Measurements from ENCODE around the gene PCDHGB6. TPM values are rescaled to one million over a fixed set of nuclear protein-coding genes. Genes with fewer than 3 reads are reported as not detected.
"Not testable (repeated sequence)": the region's sequence is repeated elsewhere in the genome, so short reads cannot be mapped to it uniquely, and the experiment has no call there.

Gene PCDHGB6
- total and polyA plus RNA-seq, 2 donors from 2014 or later, result 0.22 to 7.5 TPM

DNA sequence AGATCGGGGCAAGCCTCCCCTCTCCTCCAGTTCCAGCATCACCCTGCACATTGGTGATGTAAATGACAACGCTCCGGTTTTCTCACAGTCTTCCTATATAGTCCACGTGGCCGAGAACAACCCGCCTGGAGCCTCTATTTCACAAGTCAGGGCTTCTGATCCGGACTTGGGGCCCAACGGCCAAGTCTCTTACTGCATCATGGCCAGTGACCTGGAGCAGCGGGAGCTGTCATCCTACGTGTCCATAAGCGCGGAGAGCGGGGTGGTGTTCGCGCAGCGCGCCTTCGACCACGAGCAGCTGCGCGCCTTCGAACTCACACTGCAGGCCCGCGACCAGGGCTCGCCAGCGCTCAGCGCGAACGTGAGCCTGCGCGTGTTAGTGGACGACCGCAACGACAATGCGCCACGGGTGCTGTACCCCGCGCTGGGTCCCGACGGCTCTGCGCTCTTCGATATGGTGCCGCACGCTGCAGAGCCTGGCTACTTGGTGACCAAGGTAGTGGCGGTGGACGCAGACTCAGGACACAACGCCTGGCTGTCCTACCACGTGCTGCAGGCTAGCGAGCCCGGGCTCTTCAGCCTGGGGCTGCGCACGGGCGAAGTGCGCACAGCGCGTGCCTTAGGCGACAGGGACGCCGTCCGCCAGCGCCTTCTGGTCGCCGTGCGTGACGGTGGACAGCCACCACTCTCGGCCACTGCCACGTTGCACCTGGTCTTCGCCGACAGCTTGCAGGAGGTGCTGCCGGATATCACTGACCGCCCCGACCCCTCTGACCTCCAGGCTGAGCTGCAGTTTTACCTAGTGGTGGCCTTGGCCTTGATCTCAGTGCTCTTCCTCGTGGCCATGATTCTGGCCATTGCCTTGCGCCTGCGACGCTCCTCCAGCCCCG lies 18.4 kb upstream of the PCDHGB6 start:
- no peak for FAIRE-seq
- Histone ChIP-seq H3K36me3 (ENCODE audit: control insufficient read depth in 2 of 3, insufficient read depth in 3 of 3, low read length in 3 of 3) (no peaks in the 10 kb centered on the region), H3K9ac (ENCODE audit: low read length in 3 of 3) (no peak overlapping the region), H3K4me1 (ENCODE audit: control insufficient read depth in 2 of 3, insufficient read depth in 2 of 3, low read depth in 1 of 3, low read length in 3 of 3) (no peaks in the 10 kb centered on the region), H3K27ac (ENCODE audit: low read depth in 2 of 2, low read length in 2 of 2) (no peak overlapping the region), H3K9me3 (ENCODE audit: control insufficient read depth in 2 of 3, insufficient read depth in 1 of 3, low read length in 3 of 3) (peaks cover 6 to 86% (median 19%) of the 10 kb centered on the region in 3 donors), H3K4me3 (ENCODE audit: low read length in 3 of 3) (no peak overlapping the region), H3K27me3 (ENCODE audit: control insufficient read depth, insufficient read depth, low read length) (no peaks in the 10 kb centered on the region)
- intact Hi-C loops (cut with DNase I), result no loop called here
- DNase-seq, result no peak
- TF ChIP-seq, protein P1, sequence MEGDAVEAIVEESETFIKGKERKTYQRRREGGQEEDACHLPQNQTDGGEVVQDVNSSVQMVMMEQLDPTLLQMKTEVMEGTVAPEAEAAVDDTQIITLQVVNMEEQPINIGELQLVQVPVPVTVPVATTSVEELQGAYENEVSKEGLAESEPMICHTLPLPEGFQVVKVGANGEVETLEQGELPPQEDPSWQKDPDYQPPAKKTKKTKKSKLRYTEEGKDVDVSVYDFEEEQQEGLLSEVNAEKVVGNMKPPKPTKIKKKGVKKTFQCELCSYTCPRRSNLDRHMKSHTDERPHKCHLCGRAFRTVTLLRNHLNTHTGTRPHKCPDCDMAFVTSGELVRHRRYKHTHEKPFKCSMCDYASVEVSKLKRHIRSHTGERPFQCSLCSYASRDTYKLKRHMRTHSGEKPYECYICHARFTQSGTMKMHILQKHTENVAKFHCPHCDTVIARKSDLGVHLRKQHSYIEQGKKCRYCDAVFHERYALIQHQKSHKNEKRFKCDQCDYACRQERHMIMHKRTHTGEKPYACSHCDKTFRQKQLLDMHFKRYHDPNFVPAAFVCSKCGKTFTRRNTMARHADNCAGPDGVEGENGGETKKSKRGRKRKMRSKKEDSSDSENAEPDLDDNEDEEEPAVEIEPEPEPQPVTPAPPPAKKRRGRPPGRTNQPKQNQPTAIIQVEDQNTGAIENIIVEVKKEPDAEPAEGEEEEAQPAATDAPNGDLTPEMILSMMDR (IDR thresholded peaks at IDR 0.05; ENCODE audit: borderline replicate concordance, extremely low read depth, insufficient read depth), result no peak

DNA sequence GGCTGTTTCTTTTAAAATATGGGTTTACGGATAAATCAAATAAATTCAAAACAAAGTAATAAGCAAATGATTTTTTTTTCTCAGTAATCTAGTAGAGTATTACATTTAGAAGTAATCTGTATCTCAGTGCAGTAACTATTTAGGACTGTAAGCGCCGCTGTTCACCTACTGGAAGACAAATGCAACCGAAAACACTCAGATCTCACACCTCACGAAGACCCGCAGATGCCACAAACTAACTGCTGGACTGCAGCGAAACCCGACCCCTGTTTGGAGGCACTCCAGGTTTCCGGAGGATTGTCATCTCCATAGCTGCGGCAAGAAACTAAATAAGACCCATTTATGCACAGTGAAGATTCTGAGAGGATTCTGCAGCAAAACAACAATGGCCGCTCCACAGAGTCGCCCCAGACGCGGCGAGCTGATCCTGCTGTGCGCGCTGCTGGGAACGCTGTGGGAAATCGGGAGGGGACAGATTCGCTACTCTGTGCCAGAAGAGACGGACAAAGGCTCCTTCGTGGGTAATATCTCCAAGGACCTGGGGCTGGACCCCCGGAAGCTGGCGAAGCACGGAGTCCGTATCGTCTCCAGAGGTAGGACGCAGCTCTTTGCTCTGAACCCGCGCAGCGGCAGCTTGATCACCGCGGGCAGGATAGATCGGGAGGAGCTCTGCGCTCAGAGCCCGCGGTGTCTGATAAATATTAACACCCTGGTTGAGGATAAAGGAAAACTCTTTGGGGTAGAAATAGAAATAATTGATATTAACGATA lies 15.2 kb upstream of the PCDHGB6 start, which contains the start of gene PCDHGA8:
Gene PCDHGA8, plus strand, starts transcription at position 205 of the 770 bp plus-strand sequence. Its CDS starts 181 bp downstream, at position 386.
- no peak for FAIRE-seq
- Histone ChIP-seq H3K36me3 (ENCODE audit: control insufficient read depth in 2 of 3, insufficient read depth in 3 of 3, low read length in 3 of 3) (no peaks in the 10 kb centered on the region), H3K4me1 (ENCODE audit: control insufficient read depth in 2 of 3, insufficient read depth in 2 of 3, low read depth in 1 of 3, low read length in 3 of 3) (no peaks in the 10 kb centered on the region), H3K27me3 (ENCODE audit: control insufficient read depth, insufficient read depth, low read length) (no peaks in the 10 kb centered on the region), H3K9ac (ENCODE audit: low read length in 3 of 3) (no peak within 1 kb of the TSS), H3K9me3 (ENCODE audit: control insufficient read depth in 2 of 3, insufficient read depth in 1 of 3, low read length in 3 of 3) (peaks cover 4 to 68% (median 11%) of the 10 kb centered on the region in 3 donors), H3K4me3 (ENCODE audit: low read length in 3 of 3) (no peak within 1 kb of the TSS), H3K27ac (ENCODE audit: low read depth in 2 of 2, low read length in 2 of 2) (no peak within 1 kb of the TSS)
- TF ChIP-seq, protein P1 (IDR thresholded peaks at IDR 0.05; ENCODE audit: borderline replicate concordance, extremely low read depth, insufficient read depth), result no peak
- intact Hi-C loops (cut with DNase I), result no loop called here
- DNase-seq, result no peak

DNA sequence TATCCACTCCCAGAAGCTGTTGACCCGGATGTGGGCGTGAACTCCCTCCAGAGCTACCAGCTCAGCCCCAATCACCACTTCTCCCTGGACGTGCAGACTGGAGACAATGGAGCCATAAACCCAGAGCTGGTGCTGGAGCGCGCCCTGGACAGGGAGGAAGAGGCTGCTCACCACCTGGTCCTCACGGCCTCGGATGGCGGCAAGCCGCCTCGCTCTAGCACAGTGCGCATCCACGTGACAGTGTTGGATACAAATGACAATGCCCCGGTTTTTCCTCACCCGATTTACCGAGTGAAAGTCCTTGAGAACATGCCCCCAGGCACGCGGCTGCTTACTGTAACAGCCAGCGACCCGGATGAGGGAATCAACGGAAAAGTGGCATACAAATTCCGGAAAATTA lies 14.6 kb upstream of the PCDHGB6 start:
- Histone ChIP-seq H3K9ac (ENCODE audit: low read length in 3 of 3) (no peak overlapping the region), H3K36me3 (ENCODE audit: control insufficient read depth in 2 of 3, insufficient read depth in 3 of 3, low read length in 3 of 3) (no peaks in the 10 kb centered on the region), H3K27ac (ENCODE audit: low read depth in 2 of 2, low read length in 2 of 2) (no peak overlapping the region), H3K27me3 (ENCODE audit: control insufficient read depth, insufficient read depth, low read length) (no peaks in the 10 kb centered on the region), H3K9me3 (ENCODE audit: control insufficient read depth in 2 of 3, insufficient read depth in 1 of 3, low read length in 3 of 3) (peaks cover 4 to 67% (median 10%) of the 10 kb centered on the region in 3 donors), H3K4me3 (ENCODE audit: low read length in 3 of 3) (no peak overlapping the region), H3K4me1 (ENCODE audit: control insufficient read depth in 2 of 3, insufficient read depth in 2 of 3, low read depth in 1 of 3, low read length in 3 of 3) (no peaks in the 10 kb centered on the region)
- TF ChIP-seq, protein P1 (IDR thresholded peaks at IDR 0.05; ENCODE audit: borderline replicate concordance, extremely low read depth, insufficient read depth), result no peak
- DNase-seq, result no peak
- no peak for FAIRE-seq
- intact Hi-C loops (cut with DNase I), result no loop called here

DNA sequence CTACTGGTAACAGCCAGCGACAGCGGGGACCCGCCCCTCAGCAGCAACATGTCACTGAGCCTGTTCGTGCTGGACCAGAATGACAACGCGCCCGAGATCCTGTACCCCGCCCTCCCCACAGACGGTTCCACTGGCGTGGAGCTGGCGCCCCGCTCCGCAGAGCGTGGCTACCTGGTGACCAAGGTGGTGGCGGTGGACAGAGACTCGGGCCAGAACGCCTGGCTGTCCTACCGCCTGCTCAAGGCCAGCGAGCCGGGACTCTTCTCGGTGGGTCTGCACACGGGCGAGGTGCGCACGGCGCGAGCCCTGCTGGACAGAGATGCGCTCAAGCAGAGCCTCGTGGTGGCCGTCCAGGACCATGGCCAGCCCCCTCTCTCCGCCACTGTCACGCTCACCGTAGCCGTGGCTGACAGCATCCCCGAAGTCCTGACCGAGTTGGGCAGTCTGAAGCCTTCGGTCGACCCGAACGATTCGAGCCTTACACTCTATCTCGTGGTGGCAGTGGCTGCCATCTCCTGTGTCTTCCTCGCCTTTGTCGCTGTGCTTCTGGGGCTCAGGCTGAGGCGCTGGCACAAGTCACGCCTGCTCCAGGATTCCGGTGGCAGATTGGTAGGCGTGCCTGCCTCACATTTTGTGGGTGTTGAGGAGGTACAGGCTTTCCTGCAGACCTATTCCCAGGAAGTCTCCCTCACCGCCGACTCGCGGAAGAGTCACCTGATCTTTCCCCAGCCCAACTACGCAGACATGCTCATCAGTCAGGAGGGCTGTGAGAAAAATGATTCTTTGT lies 13.2 kb upstream of the PCDHGB6 start:
- peaks cover 2 to 67% (median 13%) of the 10 kb centered on the region in 3 donors for H3K9me3 ChIP-seq (ENCODE audit: control insufficient read depth in 2 of 3, insufficient read depth in 1 of 3, low read length in 3 of 3)
- FAIRE-seq; H3K4me1 ChIP-seq (ENCODE audit: control insufficient read depth in 2 of 3, insufficient read depth in 2 of 3, low read depth in 1 of 3, low read length in 3 of 3); DNase-seq; H3K36me3 ChIP-seq (ENCODE audit: control insufficient read depth in 2 of 3, insufficient read depth in 3 of 3, low read length in 3 of 3); H3K4me3 ChIP-seq (ENCODE audit: low read length in 3 of 3); H3K27ac ChIP-seq (ENCODE audit: low read depth in 2 of 2, low read length in 2 of 2); intact Hi-C loops (cut with DNase I); H3K27me3 ChIP-seq (ENCODE audit: control insufficient read depth, insufficient read depth, low read length); H3K9ac ChIP-seq (ENCODE audit: low read length in 3 of 3): not testable (repeated sequence)

All from kidney (tissue), 14 donors.